ENCODE measurements around the gene FAM124A. TPM values are rescaled to one million over a fixed set of nuclear protein-coding genes. Genes with fewer than 3 reads are reported as not detected.

The FAM124A gene
- total RNA-seq, 2 donors from 2014 or later = 4.2 to 13.7 TPM

GRCh38 chr13:51322826-51323225 is 100.6 kb downstream of the FAM124A start:
- Histone ChIP-seq H3K4me1 (ENCODE audit: control insufficient read depth in 1 of 2, low read depth in 2 of 2) (peaks cover 7 to 15% of the 10 kb centered on the region in 2 donors), H3K4me3 (no peak overlapping the region), H3K27me3 (replicated peaks; ENCODE audit: insufficient read depth) (no peaks in the 10 kb centered on the region), H3K27ac (no peak overlapping the region), H3K36me3 (no peaks in the 10 kb centered on the region), H3K9me3 (no peaks in the 10 kb centered on the region)
- DNase-seq (ENCODE audit: low spot score) = no peak
- ATAC-seq (ENCODE audit: insufficient number of reproducible peaks, low FRiP score, low read depth) = no peak
- no peak for TF ChIP-seq CTCF (IDR thresholded peaks at IDR 0.05)

GRCh38 chr13:51323824-51324511 is 101.8 kb downstream of the FAM124A start:
- ATAC-seq (ENCODE audit: insufficient number of reproducible peaks, low FRiP score, low read depth) (no peak), DNase-seq (ENCODE audit: low spot score) (no peak)
- no peaks in the 10 kb centered on the region for H3K9me3 ChIP-seq
- TF ChIP-seq CTCF (IDR thresholded peaks at IDR 0.05) = no peak
- H3K4me3 ChIP-seq = no peak overlapping the region
- peaks cover 7 to 15% of the 10 kb centered on the region in 2 donors for H3K4me1 ChIP-seq (ENCODE audit: control insufficient read depth in 1 of 2, low read depth in 2 of 2)
- H3K27me3 ChIP-seq (replicated peaks; ENCODE audit: insufficient read depth) = no peaks in the 10 kb centered on the region
- no peak overlapping the region for H3K27ac ChIP-seq
- H3K36me3 ChIP-seq = no peaks in the 10 kb centered on the region

- no peaks in the 10 kb centered on the region for H3K9me3 ChIP-seq
- peaks cover 7 to 15% of the 10 kb centered on the region in 2 donors for H3K4me1 ChIP-seq (ENCODE audit: control insufficient read depth in 1 of 2, low read depth in 2 of 2)
- DNase-seq (ENCODE audit: low spot score) (no peak), ATAC-seq (ENCODE audit: insufficient number of reproducible peaks, low FRiP score, low read depth) (no peak)
- no peaks in the 10 kb centered on the region for H3K36me3 ChIP-seq
- H3K27ac ChIP-seq = no peak overlapping the region
- no peak overlapping the region for H3K4me3 ChIP-seq
- TF ChIP-seq CTCF (IDR thresholded peaks at IDR 0.05) = no peak
- no peaks in the 10 kb centered on the region for H3K27me3 ChIP-seq (replicated peaks; ENCODE audit: insufficient read depth)
These were observed 102.7 kb downstream of the FAM124A start for GRCh38 chr13:51324714-51325420.

- DNase-seq (ENCODE audit: low spot score) = no peak
- TF ChIP-seq CTCF (IDR thresholded peaks at IDR 0.05) = no peak
- peaks cover 7 to 15% of the 10 kb centered on the region in 2 donors for H3K4me1 ChIP-seq (ENCODE audit: control insufficient read depth in 1 of 2, low read depth in 2 of 2)
- no peak overlapping the region for H3K27ac ChIP-seq
- no peak overlapping the region for H3K4me3 ChIP-seq
- no peak for ATAC-seq (ENCODE audit: insufficient number of reproducible peaks, low FRiP score, low read depth)
- no peaks in the 10 kb centered on the region for H3K9me3 ChIP-seq
- no peaks in the 10 kb centered on the region for H3K36me3 ChIP-seq
- H3K27me3 ChIP-seq (replicated peaks; ENCODE audit: insufficient read depth) = no peaks in the 10 kb centered on the region
These were observed 103.6 kb downstream of the FAM124A start for GRCh38 chr13:51325837-51326236.

- Histone ChIP-seq H3K4me1 (ENCODE audit: control insufficient read depth in 1 of 2, low read depth in 2 of 2) (peaks cover 4 to 8% of the 10 kb centered on the region in 2 donors), H3K4me3 (no peak overlapping the region), H3K27ac (no peak overlapping the region), H3K27me3 (replicated peaks; ENCODE audit: insufficient read depth) (no peaks in the 10 kb centered on the region), H3K9me3 (no peaks in the 10 kb centered on the region), H3K36me3 (no peaks in the 10 kb centered on the region)
- TF ChIP-seq CTCF (IDR thresholded peaks at IDR 0.05) = no peak
- DNase-seq (ENCODE audit: low spot score) = no peak
- ATAC-seq (ENCODE audit: insufficient number of reproducible peaks, low FRiP score, low read depth) = no peak
These were observed 104.6 kb downstream of the FAM124A start for GRCh38 chr13:51326777-51327176.
